COR-L47 (cell line): ENCODE data around the gene HNRNPF.
"Not testable (repeated sequence)": the region's sequence is repeated elsewhere in the genome, so short reads cannot be mapped to it uniquely, and the experiment has no call there.

ENCODE experiments used
- DNase-seq: peaks from one replicate; lab custom pipeline; 2025; lab: John Stamatoyannopoulos, UW

The HNRNPF gene

GRCh38 chr10:43348511-43349312 lies 60.3 kb downstream of the HNRNPF start:
- DNase-seq = peak; percentile 46

GRCh38 chr10:43347997-43348396 lies 61.0 kb downstream of the HNRNPF start:
- DNase-seq = no peak

DNA sequence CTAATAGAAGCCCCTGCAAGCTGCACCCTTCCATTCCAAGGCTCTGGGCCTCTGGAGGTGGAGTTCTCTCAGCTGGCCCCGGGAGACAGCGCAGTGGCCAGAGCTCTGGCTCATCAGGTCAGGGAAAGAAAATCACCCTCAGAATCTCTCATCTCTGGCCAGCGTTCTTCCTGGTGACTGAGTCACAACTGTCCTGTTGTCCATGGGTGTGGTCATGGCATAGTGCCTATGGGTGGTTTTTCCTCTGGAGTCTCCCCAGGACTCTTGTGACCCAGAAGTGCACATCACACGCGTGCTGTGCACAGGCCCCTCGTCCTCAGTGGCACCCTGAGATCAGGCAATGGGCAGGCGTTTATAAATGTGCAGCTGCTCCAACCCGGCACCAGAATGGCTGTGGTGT lies 64.9 kb downstream of the HNRNPF start:
- no peak for DNase-seq

GRCh38 chr10:43343126-43343525 lies 65.9 kb downstream of the HNRNPF start:
- no peak for DNase-seq

DNA sequence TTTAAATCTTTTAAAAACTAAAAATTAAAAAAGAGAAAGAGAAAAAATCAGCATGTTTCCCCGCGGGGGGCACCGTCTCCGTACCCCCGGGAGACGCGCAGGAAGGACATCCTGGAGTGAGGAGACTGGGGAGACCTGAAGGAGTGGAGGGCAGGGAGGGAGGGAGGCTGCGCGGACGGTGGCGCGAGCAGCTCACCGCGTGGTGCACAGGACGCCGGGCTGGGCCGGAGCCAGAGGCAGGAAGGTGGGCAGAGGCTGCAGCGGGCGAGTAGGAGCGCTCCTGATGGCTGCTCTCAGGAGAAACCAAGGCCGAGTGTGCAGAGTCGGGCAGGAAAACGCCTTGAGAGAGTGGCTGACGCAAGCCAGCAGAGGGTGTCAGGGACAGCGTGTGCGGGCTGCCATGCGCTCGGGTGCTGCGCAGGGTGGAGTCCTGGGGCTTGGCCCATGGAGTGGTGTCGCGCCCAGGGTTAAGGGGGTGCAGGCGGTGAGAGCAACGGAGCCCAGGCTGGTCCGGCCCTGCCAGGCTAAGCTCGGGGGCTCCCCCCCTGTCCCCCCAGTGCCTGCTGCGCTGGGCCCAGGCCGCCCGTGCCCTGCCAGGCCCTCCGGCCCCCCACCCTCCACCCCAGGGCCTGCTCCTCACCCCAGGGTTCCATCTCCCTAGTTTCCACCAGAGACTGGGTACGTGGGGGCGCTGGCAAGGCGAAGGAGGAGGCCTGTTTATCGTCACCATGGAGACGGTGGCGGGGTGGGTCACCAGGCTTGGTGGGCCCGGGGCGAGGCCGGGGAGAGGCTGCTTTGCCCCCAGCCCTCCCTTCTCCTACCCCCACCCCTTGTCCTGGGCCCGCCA lies 66.5 kb downstream of the HNRNPF start:
- DNase-seq = no peak

DNA sequence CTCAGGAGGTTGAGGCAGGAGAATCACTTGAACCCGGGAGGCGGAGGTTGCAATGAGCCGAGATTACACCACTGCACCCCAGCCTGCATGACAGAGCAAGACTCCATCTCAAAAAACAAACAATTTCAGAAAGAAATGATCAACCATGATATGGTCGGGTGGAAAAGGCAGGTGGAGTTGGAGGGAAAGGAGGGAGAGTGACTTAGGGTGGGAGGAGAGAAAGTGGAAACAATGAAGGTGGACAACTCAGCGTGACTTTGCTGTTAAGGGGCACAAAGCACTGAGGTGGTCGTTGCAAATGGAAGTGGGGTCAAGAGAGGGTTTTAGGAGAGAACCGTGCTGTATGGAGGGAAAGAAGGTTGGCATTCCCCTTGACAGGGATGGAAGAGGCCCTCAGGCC lies 67.5 kb downstream of the HNRNPF start:
- DNase-seq = no peak

DNA sequence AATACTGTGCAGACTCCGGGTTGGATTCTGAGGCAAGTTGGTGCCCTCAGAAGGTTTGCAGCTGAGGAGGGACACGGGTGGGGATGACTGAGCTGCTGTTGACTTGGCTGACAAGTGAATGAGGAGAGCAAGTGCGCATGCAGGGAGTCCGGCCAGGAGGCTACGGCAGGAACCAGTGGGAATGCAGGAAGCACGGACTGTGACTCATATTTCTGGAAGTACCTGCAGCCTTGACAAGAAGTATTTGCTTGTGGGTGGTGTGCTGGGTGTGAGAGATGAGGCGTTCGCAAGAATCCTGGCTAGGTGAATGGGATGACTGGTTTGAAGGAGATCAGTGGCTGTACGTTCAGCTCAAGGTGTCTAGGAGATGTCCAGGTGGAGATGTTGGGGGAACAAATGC lies 68.4 kb downstream of the HNRNPF start:
- no peak for DNase-seq

DNA sequence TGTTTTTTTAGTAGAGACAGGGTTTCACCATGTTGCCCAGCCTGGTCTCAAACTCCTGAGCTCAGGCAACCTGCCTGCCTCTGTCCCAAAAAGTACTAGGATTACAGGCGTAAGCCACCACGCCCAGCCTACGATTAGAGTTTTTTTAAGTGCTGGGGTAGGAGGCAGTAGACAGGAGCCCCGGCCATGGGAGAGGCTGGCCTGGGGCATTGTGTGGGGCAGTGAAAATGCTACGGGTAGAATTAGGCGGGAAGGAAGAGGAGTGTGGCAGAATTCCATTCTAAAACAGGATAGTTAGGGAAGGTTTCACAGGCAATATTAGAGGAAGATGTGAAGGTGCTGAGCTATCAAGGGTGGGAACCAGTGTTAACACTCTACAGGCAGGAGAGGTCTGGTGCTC lies 68.9 kb downstream of the HNRNPF start:
- DNase-seq = no peak

- DNase-seq = no peak
These were observed 69.8 kb downstream of the HNRNPF start for GRCh38 chr10:43339136-43339535.

GRCh38 chr10:43338117-43338516 lies 70.9 kb downstream of the HNRNPF start:
- no peak for DNase-seq

- DNase-seq = not testable (repeated sequence)
These were observed 71.5 kb downstream of the HNRNPF start for GRCh38 chr10:43337536-43337935.

DNA sequence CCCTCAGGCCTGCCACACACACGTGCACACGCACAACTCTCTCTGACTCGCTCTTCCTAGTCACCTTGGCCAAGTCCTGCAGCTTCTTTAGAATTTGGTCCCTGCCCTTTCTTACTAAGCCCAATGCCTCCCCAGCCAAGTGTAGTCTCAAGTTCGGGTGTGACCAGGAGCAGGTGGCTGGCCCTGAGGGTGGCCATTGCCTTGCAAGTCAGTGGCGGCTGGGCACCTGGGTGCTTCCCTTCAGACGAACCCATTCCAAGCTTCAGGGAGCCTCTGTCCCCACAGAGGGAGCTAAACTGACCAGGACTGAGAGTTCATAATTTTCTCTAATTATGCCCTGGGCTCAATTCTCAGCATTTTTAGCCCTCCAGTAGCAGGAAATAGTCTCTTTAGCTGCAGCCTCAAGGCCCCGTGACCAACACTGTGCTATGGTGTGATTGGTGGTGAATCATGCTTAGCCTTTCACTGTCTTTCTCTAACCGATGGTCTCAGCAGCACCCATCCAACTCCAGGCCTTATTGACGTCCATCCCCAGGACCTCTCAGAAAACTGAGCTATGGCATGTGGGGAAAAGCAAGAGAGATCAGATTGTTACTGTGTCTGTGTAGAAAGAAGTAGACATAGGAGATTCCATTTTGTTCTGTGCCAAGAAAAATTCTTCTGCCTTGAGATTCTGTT lies 72.2 kb downstream of the HNRNPF start:
- DNase-seq = no peak

DNA sequence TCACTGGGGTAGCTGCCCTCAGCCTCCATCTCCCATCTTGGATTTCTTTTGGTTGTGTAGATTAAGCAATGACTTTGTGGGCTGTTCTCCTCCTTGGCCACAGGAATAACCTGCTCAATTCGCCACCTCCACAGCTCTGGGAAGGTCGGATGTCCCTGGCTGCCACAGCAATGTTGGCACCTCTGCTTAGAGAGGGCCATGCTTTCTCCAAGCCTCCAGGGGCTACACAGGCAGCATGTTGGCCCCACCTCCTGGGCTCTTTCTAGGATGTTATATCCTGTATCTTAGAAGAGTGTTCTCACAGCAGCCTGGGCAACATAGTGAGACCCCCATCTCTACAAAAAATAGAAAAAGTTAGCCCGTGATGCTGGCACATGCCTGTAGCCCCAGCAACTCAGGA lies 72.9 kb downstream of the HNRNPF start:
- no peak for DNase-seq
